NOMO-1 (cell line): ENCODE measurements around the gene PAQR7.

ENCODE experiments used
- DNase-seq, 2 experiments: peaks; one replicate each; lab custom pipeline; 2025; ENCODE audit not compliant: unreplicated experiment in 2 of 2; lab: John Stamatoyannopoulos, UW

PAQR7 gene

GRCh38 chr1:25819491-25820246 is 55.8 kb downstream of the PAQR7 start, which contains the start of gene MTFR1L:
TSS of gene MTFR1L (plus strand) at chr1:25819954. CDS start at chr1:25823105, 3,151 bp downstream.
- DNase-seq: peak; percentile 72 to 85

GRCh38 chr1:25818569-25818968 is 56.9 kb downstream of the PAQR7 start:
- DNase-seq: no peak

DNA sequence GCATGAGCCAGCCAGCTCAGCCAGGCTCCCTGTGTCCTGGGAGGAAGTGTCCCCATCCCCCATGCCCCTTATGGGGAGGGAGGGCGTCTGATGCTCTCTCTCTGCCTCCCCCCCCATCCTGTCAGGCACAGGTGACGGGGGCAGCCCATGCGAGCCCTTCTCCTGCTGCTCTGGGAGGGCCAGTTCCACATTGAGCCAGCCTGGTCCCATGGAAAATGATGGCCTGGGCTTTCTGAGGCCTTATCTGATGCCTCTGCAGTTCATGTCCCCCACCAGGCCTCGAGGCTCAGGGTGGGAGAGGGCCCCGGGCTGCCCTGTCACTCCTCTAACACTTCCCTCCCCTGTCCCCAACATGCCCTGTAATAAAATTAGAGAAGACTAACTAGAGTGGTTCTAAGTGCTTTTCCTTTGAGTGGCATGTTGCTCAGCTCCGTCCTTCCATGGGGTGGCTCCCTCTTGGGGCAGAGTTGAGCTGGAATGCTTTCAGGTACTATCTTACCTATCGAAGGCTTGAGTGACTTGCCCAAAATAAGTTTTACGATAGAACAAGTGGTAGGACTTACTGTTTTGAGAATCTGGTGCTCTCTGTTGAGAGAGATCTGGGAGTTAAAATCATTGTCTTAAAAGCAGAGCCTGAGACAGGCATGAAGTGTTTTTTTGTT is 57.5 kb downstream of the PAQR7 start:
- DNase-seq: no peak

DNA sequence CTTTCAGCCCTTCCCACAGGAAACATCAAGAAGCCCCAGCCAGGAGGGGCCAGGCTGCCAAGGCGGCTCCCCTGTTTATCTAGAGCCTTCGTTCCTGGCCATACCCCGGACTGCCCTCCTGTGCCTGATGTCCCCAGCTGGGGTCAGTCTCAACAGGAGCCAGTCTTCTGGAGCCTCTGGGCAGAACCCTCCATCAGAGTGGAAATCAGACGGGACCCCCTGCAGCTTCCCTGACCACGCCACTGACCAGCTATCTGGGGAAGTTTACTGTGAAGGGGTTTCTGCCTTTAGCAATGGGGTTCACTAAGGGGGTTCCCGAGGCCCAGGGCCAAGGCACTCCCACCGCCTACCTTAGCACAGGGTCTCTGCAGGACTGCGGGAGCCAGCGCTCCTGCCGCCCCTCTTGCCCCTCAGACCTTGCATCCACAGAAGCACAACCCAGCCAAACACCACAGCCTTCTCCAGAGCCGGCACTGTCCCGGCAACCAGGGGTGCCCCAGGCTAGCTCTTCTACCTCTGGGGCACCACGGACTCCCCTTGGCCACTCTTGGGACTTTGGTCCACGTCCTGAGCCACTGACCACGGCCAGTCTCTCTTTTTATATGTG is 59.3 kb downstream of the PAQR7 start:
- no peak for DNase-seq

DNA sequence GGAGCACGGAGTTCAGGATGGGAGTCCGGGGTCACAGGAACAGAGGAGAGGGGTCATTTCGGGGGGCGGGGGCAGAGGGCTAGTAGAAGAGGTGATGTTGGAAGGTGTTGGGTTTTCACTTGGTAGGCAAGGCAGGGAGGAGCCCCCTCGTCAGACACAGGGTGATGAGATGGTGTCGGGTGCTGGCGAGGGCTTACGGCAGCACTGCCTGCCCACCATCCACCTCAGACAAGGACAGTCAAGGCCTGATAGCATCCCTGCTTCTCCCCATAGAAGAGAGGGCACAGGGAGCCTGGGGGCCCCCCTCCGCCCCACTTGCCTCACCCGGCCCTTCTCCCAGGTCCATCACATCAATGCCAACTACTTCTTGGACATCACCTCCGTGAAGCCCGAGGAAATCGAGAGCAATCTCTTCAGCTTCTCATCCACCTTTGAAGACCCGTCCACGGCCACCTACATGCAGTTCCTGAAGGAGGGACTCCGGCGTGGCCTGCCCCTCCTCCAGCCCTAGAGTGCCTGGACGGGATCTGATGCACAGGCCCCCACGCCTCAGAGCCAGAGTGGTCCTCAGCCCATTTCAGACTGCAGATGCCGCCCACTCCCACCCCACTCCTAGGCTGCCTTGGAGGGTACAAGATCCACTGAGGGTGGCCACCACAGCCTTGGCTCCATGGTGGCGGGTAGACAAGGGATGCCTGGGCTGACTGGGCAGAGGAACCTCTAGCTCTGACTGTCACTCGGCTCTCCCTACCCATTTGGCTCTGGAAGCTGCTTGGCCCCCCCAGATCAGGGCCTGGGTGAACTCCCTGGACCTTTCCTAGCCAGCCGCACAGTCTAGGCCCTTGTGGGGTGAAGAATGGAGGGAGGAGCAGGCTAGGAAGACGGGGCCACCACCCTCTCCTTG is 60.0 kb downstream of the PAQR7 start:
- DNase-seq: no peak

GRCh38 chr1:25814549-25815087 is 60.9 kb downstream of the PAQR7 start:
- DNase-seq: no peak

GRCh38 chr1:25813734-25814471 is 61.6 kb downstream of the PAQR7 start:
- no peak for DNase-seq

DNA sequence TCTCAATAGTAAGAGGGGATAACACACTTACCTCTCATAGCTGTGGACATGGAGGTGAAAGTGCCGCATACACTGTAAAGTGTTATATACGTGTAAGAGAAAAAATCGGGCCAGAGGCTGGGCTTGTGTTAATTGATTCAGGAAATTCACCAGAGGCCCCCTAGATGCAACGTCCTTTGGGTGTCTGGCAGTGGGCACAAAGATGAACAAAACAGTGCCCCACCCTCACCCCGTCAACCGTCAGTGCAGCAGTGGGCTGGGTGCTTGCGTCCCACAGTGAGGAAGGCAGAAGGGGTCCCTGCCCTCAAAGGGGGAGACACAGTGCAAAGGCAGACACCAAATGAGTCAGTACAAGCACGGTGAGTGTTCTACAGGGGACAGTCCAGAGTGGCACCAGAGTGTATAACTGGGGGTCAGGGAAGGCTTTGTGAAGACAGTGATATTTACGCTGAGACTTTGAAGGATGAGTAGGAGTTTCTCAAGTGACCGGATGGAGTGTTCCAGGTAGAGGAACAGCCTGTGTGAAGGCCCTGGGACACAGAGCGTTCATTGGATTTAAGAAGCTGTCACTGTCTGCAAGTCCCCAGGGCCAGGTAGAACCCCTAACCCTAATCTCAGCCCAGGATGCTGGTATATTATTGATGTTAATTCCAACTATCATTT is 62.3 kb downstream of the PAQR7 start:
- no peak for DNase-seq
